Measurements from ENCODE around the gene IL20. TPM values are rescaled to one million over a fixed set of nuclear protein-coding genes. Genes with fewer than 3 reads are reported as not detected.

IL20 gene
- total and polyA plus RNA-seq, 2 of the 13 experiments (the other 11 are each of a cell fraction or from before 2014, with no cell fraction given): 0.05 TPM; not detected in 1

- TF ChIP-seq MYNN (CRISPR knock-in tag; IDR thresholded peaks at IDR 0.05; ENCODE audit: low read depth) (no peak), ZNF280B (CRISPR knock-in tag; IDR thresholded peaks at IDR 0.05; ENCODE audit: borderline replicate concordance) (no peak), ZNF367 (CRISPR knock-in tag; IDR thresholded peaks at IDR 0.05; ENCODE audit: borderline replicate concordance) (no peak)
Observed at GRCh38 chr1:206883160-206883559, 17.7 kb downstream of the IL20 start (continued).

DNA sequence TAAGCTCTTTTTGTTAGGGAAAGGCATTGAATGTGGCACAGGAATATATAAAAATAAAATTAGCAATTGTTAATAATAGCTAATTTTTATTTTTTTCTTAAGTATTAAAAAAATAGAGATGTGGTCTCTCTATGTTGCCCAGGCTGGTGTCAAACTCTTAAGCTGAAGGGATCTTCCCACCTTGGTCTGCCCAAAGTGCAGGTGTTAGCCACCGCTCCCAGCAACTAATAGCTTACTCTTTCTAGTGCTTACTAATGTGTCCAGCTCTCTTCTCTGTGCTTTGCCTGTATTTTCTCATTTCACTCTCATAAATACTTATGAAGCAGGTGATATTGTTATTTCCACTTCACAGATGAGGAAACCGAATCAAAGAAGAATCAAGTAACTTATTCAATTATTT is 18.5 kb downstream of the IL20 start:
- intact Hi-C loops (cut with micrococcal nuclease; ENCODE audit: unreplicated experiment) (no loop called here), in situ Hi-C loops (cut with HindIII; ENCODE audit: extremely low pct_ligation_motif_present, low pct_unique_long_range_greater_than_20kb) (no loop called here)
- CTCF ChIA-PET (ENCODE audit: low intra/inter-chr PET ratio, low total read pairs): no interaction called here
- FAIRE-seq (no peak), ATAC-seq (no peak), DNase-seq (ENCODE audit: low spot score) (no peak)
- H3K4me1 ChIP-seq (ENCODE audit: insufficient read depth, low read length): no peaks in the 10 kb centered on the region
- H3K9me3 ChIP-seq (ENCODE audit: low read length): peaks cover 7% of the 10 kb centered on the region; the same call in 1 of the 2 replicates
- TF ChIP-seq, protein P1, sequence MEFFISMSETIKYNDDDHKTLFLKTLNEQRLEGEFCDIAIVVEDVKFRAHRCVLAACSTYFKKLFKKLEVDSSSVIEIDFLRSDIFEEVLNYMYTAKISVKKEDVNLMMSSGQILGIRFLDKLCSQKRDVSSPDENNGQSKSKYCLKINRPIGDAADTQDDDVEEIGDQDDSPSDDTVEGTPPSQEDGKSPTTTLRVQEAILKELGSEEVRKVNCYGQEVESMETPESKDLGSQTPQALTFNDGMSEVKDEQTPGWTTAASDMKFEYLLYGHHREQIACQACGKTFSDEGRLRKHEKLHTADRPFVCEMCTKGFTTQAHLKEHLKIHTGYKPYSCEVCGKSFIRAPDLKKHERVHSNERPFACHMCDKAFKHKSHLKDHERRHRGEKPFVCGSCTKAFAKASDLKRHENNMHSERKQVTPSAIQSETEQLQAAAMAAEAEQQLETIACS (CRISPR knock-in tag; IDR thresholded peaks at IDR 0.05): no peak
- no peak for TF ChIP-seq SIN3A (IDR thresholded peaks at IDR 0.05; ENCODE audit: borderline replicate concordance, low read depth, low read length)
- TF ChIP-seq ZNF652 (CRISPR knock-in tag; IDR thresholded peaks at IDR 0.05; ENCODE audit: borderline replicate concordance, low read depth): no peak
- TF ChIP-seq MEF2D (CRISPR knock-in tag; IDR thresholded peaks at IDR 0.05): no peak
- no peak for TF ChIP-seq ZBTB21 (CRISPR knock-in tag; IDR thresholded peaks at IDR 0.05)
- TF ChIP-seq ZNF333 (CRISPR knock-in tag; IDR thresholded peaks at IDR 0.05; ENCODE audit: borderline replicate concordance): no peak
- TF ChIP-seq, protein P2, sequence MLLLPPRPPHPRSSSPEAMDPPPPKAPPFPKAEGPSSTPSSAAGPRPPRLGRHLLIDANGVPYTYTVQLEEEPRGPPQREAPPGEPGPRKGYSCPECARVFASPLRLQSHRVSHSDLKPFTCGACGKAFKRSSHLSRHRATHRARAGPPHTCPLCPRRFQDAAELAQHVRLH (CRISPR knock-in tag; IDR thresholded peaks at IDR 0.05; ENCODE audit: borderline replicate concordance, low read depth): no peak
- TF ChIP-seq, protein P3, sequence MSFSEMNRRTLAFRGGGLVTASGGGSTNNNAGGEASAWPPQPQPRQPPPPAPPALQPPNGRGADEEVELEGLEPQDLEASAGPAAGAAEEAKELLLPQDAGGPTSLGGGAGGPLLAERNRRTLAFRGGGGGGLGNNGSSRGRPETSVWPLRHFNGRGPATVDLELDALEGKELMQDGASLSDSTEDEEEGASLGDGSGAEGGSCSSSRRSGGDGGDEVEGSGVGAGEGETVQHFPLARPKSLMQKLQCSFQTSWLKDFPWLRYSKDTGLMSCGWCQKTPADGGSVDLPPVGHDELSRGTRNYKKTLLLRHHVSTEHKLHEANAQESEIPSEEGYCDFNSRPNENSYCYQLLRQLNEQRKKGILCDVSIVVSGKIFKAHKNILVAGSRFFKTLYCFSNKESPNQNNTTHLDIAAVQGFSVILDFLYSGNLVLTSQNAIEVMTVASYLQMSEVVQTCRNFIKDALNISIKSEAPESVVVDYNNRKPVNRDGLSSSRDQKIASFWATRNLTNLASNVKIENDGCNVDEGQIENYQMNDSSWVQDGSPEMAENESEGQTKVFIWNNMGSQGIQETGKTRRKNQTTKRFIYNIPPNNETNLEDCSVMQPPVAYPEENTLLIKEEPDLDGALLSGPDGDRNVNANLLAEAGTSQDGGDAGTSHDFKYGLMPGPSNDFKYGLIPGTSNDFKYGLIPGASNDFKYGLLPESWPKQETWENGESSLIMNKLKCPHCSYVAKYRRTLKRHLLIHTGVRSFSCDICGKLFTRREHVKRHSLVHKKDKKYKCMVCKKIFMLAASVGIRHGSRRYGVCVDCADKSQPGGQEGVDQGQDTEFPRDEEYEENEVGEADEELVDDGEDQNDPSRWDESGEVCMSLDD (CRISPR knock-in tag; IDR thresholded peaks at IDR 0.05; ENCODE audit: borderline replicate concordance): no peak
- TF ChIP-seq BHLHE40 (IDR thresholded peaks at IDR 0.05; ENCODE audit: low read length): no peak
- H4K20me1 ChIP-seq (ENCODE audit: insufficient read depth, low read length): no peaks in the 10 kb centered on the region
- no peak overlapping the region for H3K27ac ChIP-seq (ENCODE audit: extremely low read length, insufficient read depth, low read length)
- 3% methylated on average over 2 of the region's 2 CpGs for WGBS (ENCODE audit: low lambda C conversion rate)
- peaks cover 0 to 4% of the 10 kb centered on the region in 2 experiments; a peak in 3 of 5 replicates for H3K27me3 ChIP-seq (ENCODE audit: control insufficient read depth in 1 of 2, insufficient read depth in 2 of 2, low read length in 2 of 2)
- H3K4me3 ChIP-seq (replicated peaks in 1 of 3; ENCODE audit: insufficient read depth in 1 of 3, low read depth in 2 of 3, low read length in 3 of 3): no peak overlapping the region
- no peak overlapping the region for H3K4me2 ChIP-seq (ENCODE audit: low read depth, low read length)
- no peaks in the 10 kb centered on the region for H3K36me3 ChIP-seq (replicated peaks in 1 of 2; ENCODE audit: control insufficient read depth in 1 of 2, insufficient read depth in 2 of 2, low read length in 2 of 2)
- H2AFZ ChIP-seq (ENCODE audit: low read length): no peak overlapping the region
- POLR2A ChIA-PET: no interaction called here
- no peaks in the 10 kb centered on the region for H3K79me2 ChIP-seq (ENCODE audit: insufficient read depth, low read length)
- no TSS peak for BruUV-seq (replicated peaks)
- H3K9ac ChIP-seq (ENCODE audit: insufficient read depth, low read depth, low read length): no peak overlapping the region
